Hepatocyte (in vitro differentiated cells): ENCODE measurements around the gene C9. TPM values are rescaled to one million over a fixed set of nuclear protein-coding genes. Genes with fewer than 3 reads are reported as not detected.

Experiments
- DNase-seq: peaks from one replicate; pipeline ENCODE4 v3.0.0-alpha.2; 2016; ENCODE audit warnings: low spot score
- H2AFZ ChIP-seq: fragments of 200-600 bp; sonication (generic); 2 replicates; pipeline ENCODE4 v1.6.0; 2016; ENCODE audit warnings: antibody characterized with exemption, mild to moderate bottlenecking
- H3K27ac ChIP-seq: fragments of 200-600 bp; sonication (generic); 2 replicates; pipeline ENCODE4 v1.5.1; 2016; ENCODE audit warnings: mild to moderate bottlenecking
- H3K27me3 ChIP-seq: fragments of 200-600 bp; sonication (generic); 2 replicates; pipeline ENCODE4 v1.6.1; 2016
- H3K36me3 ChIP-seq: fragments of 200-600 bp; sonication (generic); replicated peaks from 2 replicates; pipeline ENCODE4 v1.5.1; 2016; ENCODE audit warnings: low read depth; ENCODE audit not compliant: insufficient read depth
- H3K4me1 ChIP-seq: fragments of 200-600 bp; sonication (generic); 2 replicates; pipeline ENCODE4 v1.5.1; 2016; ENCODE audit warnings: mild to moderate bottlenecking, moderate library complexity; ENCODE audit not compliant: insufficient read depth
- H3K4me2 ChIP-seq: fragments of 200-600 bp; sonication (generic); 2 replicates; pipeline ENCODE4 v1.6.0; 2016
- H3K4me3 ChIP-seq: fragments of 200-600 bp; sonication (generic); 2 replicates; pipeline ENCODE4 v1.5.1; 2016; ENCODE audit warnings: mild to moderate bottlenecking
- H3K79me2 ChIP-seq: fragments of 200-600 bp; sonication (generic); 2 replicates; pipeline ENCODE4 v1.6.0; 2017; ENCODE audit warnings: mild to moderate bottlenecking
- H3K9me2 ChIP-seq: fragments of 200-600 bp; sonication (generic); replicated peaks from 2 replicates; pipeline ENCODE4 v1.6.0; 2017; ENCODE audit warnings: mild to moderate bottlenecking; ENCODE audit not compliant: insufficient read depth
- H3K9me3 ChIP-seq: fragments of 200-600 bp; sonication (generic); 2 replicates; pipeline ENCODE4 v1.5.1; 2016; ENCODE audit warnings: low read depth, mild to moderate bottlenecking
- H4K20me1 ChIP-seq: fragments of 200-600 bp; sonication (generic); 2 replicates; pipeline ENCODE4 v1.6.0; 2016; ENCODE audit warnings: mild to moderate bottlenecking; ENCODE audit not compliant: insufficient read depth, poor library complexity, severe bottlenecking
- EZH2 ChIP-seq: fragments of 200-600 bp; sonication (generic); IDR thresholded peaks from 2 replicates; pipeline ENCODE4 v1.6.1; 2016; ENCODE audit warnings: antibody characterized with exemption, mild to moderate bottlenecking, borderline replicate concordance
- EZH2phosphoT487 ChIP-seq: fragments of 200-600 bp; sonication (generic); IDR thresholded peaks from one replicate; pipeline ENCODE4 v1.6.1; 2018; ENCODE audit warnings: antibody characterized with exemption, mild to moderate bottlenecking, low read depth, moderate library complexity; ENCODE audit not compliant: unreplicated experiment, severe bottlenecking
- WGBS: methylation state at CpG from one replicate; pipeline ENCODE4 v1.1.6; 2016; ENCODE audit warnings: low lambda C conversion rate; ENCODE audit errors: missing lambda C conversion rate; 5-methylcytosine and 5-hydroxymethylcytosine counted together
- polyA plus RNA-seq: library from polyadenylated mRNA; unstranded; fragments of >200 nt; fragmentation: Nextera tagmentation; extraction: Ambion mirVana; gene quantifications from 2 replicates; pipeline ENCODE4 v1.2.1, GENCODE V29; 2016
- total RNA-seq: library from RNA; depleted of rRNA; stranded (reverse); fragments of >200 nt; gene quantifications from 2 replicates; pipeline ENCODE4 v1.2.3, GENCODE V29; 2014
- TF ChIP-seq, protein P1 (sequence below): fragments of 200-600 bp; sonication (generic); IDR thresholded peaks from 2 replicates; pipeline ENCODE4 v1.5.1; 2016; ENCODE audit warnings: antibody characterized with exemption, mild to moderate bottlenecking; ENCODE audit not compliant: poor library complexity

C9 gene
- total and polyA plus RNA-seq, 2 experiments from 2014 or later: 0.47 to 0.79 TPM

DNA sequence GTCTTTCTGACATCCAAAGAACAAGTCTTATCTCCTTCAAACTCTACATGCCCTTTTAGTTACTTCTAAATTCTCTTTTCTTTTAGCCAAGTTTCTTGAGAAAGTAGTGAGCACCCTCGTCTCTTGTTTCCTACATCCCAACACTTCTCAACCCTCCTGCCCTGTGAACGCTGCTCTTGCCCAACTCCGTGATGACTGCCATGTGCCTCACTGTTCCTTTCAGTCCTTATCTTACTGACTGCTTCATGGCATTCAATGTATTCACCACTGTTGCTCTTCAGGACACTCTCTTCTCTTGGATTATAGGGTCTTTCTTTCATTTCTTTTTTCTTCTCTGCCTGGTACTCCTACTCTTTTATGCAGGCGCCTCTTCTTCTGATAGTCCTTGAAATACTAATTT, 14.8 kb downstream of the C9 start:
- Histone ChIP-seq H3K9me3 (no peaks in the 10 kb centered on the region), H3K27ac (no peak overlapping the region), H2AFZ (no peak overlapping the region), H3K4me1 (no peaks in the 10 kb centered on the region), H3K36me3 (no peaks in the 10 kb centered on the region), H3K27me3 (no peaks in the 10 kb centered on the region), H3K4me2 (no peak overlapping the region), H4K20me1 (no peaks in the 10 kb centered on the region), H3K9me2 (no peaks in the 10 kb centered on the region), H3K79me2 (no peaks in the 10 kb centered on the region), H3K4me3 (no peak overlapping the region)
- WGBS: 90% methylated on average over 4 of the region's 4 CpGs
- DNase-seq: no peak
- TF ChIP-seq, protein P1, sequence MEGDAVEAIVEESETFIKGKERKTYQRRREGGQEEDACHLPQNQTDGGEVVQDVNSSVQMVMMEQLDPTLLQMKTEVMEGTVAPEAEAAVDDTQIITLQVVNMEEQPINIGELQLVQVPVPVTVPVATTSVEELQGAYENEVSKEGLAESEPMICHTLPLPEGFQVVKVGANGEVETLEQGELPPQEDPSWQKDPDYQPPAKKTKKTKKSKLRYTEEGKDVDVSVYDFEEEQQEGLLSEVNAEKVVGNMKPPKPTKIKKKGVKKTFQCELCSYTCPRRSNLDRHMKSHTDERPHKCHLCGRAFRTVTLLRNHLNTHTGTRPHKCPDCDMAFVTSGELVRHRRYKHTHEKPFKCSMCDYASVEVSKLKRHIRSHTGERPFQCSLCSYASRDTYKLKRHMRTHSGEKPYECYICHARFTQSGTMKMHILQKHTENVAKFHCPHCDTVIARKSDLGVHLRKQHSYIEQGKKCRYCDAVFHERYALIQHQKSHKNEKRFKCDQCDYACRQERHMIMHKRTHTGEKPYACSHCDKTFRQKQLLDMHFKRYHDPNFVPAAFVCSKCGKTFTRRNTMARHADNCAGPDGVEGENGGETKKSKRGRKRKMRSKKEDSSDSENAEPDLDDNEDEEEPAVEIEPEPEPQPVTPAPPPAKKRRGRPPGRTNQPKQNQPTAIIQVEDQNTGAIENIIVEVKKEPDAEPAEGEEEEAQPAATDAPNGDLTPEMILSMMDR: no peak
- TF ChIP-seq EZH2 (no peak), EZH2phosphoT487 (no peak)

DNA sequence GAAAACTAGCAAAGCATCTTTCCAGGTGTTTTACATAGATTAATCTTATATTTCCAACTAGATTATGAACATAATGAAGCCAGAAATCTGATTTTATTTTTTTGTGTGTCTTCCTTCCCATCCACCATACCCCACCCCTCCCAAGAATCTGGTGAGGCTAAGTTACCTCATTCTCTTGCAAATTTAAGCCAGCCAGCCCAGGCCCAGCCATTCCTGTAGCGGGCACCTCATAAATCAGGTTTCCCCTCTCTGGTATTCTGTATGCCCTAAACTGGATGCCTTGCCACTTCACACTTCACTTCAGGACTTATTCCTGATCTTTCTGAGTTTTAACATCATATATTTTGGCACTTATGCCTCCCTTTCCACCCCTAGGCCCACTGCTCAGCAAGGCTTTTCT, 21.8 kb downstream of the C9 start:
- Histone ChIP-seq H3K4me3 (no peak overlapping the region), H3K79me2 (no peaks in the 10 kb centered on the region), H3K4me1 (no peaks in the 10 kb centered on the region), H3K4me2 (no peak overlapping the region), H3K9me3 (no peaks in the 10 kb centered on the region), H3K9me2 (no peaks in the 10 kb centered on the region), H4K20me1 (no peaks in the 10 kb centered on the region), H3K27me3 (no peaks in the 10 kb centered on the region), H3K36me3 (no peaks in the 10 kb centered on the region), H2AFZ (no peak overlapping the region), H3K27ac (no peak overlapping the region)
- TF ChIP-seq EZH2phosphoT487: no peak
- TF ChIP-seq EZH2: no peak
- TF ChIP-seq, protein P1: no peak
- 100% methylated on average over 1 of the region's 1 CpG for WGBS
- no peak for DNase-seq

DNA sequence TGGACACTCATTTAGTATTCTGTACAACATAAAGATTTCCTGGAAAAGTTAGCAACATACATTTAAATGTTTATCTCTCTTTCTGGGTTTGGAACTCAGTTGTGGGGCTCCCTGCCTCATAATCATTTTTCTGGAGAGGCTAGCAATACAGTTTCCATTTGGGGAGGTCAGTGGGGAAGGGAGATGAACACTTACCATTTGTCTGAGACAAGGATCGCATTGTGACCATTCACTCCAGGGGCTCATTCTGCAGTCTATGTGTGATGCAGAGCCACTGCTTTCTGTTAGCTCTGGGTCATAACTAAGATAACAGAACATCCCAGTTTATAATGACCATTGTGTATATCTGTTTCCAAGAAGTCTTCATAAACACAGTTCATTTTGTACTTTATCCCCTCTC, 22.4 kb downstream of the C9 start:
- WGBS: 78% methylated on average over 1 of the region's 1 CpG
- no peak for DNase-seq
- Histone ChIP-seq H4K20me1 (no peaks in the 10 kb centered on the region), H3K4me3 (no peak overlapping the region), H3K27me3 (no peaks in the 10 kb centered on the region), H2AFZ (no peak overlapping the region), H3K79me2 (no peaks in the 10 kb centered on the region), H3K9me3 (no peaks in the 10 kb centered on the region), H3K4me2 (no peak overlapping the region), H3K27ac (no peak overlapping the region), H3K4me1 (no peaks in the 10 kb centered on the region), H3K36me3 (no peaks in the 10 kb centered on the region), H3K9me2 (no peaks in the 10 kb centered on the region)
- TF ChIP-seq, protein P1: no peak
- TF ChIP-seq EZH2phosphoT487 (no peak), EZH2 (no peak)

DNA sequence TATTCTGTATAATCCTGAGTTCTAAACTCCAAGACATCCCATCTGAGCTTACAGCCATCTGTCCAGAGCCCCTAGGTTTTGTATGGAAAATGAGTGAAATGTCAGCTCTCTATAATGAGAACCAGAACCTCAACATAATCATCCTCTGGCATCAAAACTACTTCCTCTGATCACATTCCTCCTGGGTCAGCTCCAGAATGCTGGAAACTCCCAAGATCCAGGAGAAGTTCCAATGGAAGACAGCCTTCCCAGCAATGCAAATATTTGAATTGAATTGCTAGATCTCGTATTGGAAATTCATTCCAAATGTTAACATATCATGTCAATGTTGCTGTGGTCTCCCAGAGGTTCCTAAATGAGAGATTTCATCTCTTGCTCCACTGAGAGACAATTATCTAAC, 23.8 kb downstream of the C9 start:
- no peaks in the 10 kb centered on the region for H3K9me2 ChIP-seq
- H3K4me2 ChIP-seq: no peak overlapping the region
- H3K79me2 ChIP-seq: no peaks in the 10 kb centered on the region
- no peak for DNase-seq
- H4K20me1 ChIP-seq: no peaks in the 10 kb centered on the region
- H2AFZ ChIP-seq: no peak overlapping the region
- 77% methylated on average over 1 of the region's 1 CpG for WGBS
- H3K4me3 ChIP-seq: no peak overlapping the region
- H3K27ac ChIP-seq: no peak overlapping the region
- no peaks in the 10 kb centered on the region for H3K9me3 ChIP-seq
- TF ChIP-seq, protein P1: no peak
- TF ChIP-seq EZH2phosphoT487 (no peak), EZH2 (no peak)
- no peaks in the 10 kb centered on the region for H3K4me1 ChIP-seq
- no peaks in the 10 kb centered on the region for H3K36me3 ChIP-seq
- no peaks in the 10 kb centered on the region for H3K27me3 ChIP-seq
